GM18507 (cell line): ENCODE measurements around the gene AICDA.
"Not testable (repeated sequence)": the region's sequence is repeated elsewhere in the genome, so short reads cannot be mapped to it uniquely, and the experiment has no call there.

ENCODE experiments used
- DNase-seq: peaks from one replicate; pipeline ENCODE4 v3.0.0; 2011; ENCODE audit warnings: low read depth; ENCODE audit not compliant: insufficient read length; ENCODE audit errors: extremely low spot score
- FAIRE-seq: peaks from 2 replicates; lab custom pipeline; 2011; peaks lifted over from hg19 to GRCh38; lab: Jason Lieb, UNC

AICDA gene

DNA sequence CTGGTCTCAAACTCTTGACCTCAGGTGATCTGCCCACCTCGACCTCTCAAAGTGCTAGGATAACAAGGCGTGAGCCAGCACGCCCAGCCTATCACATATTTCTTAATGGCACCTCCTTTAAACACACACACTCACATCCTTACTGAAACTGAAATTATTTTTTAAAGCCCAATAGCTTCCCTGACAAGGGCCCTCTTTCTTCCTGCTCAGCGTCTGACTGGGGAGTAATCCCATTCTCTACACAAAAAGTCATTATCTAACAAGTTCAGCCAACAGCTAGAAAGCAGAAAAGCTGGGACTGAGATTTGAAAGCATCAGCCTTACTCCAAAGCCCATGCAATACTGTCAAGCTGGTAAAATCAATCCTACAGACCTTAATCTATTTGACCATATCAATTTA is 10.0 kb upstream of the AICDA start:
- FAIRE-seq (peak; percentile 15), DNase-seq (no peak)

GRCh38 chr12:8615206-8615605 is 2.5 kb upstream of the AICDA start:
- no peak for DNase-seq
- FAIRE-seq, result no peak

DNA sequence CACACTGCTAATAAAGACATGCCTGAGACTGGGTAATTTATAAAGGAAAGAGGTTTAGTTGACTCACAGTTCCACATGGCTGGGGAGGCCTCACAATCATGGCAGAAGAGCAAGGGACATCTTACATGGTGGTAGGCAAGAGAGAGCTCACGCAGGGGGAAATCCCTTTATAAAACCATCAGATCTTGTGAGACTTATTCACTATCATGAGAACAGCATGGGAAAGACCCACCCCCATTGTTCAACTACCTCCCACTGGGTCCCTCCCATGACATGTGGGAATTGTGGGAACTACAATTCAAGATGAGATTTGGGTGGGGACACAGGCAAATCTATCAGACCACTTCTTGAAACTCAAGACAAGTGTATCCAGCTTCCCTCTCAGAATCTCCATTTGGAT is 1.2 kb upstream of the AICDA start:
- not testable (repeated sequence) for DNase-seq, FAIRE-seq

GRCh38 chr12:8609061-8609570 is 3.5 kb downstream of the AICDA start:
- DNase-seq (no peak), FAIRE-seq (peak; percentile 89)

DNA sequence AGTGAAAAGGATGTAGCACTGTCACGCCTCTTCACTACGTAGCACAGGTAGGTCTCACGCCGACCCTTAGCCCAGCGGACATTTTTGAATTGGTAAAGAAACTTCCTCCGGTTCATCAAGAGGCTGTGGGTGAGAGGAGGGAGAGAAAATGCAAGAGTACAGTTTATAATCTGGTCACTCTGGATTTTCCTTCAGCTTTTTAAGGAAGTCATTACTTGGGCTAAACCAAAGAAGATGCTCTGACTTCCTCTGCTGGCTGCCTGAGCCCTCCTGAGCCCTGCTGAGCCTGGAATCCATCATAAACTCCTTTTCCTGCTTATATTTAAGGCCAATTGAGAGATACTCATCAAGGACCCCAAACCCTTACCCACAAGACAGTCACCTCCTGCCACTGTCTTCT is 5.8 kb downstream of the AICDA start:
- FAIRE-seq, result peak; percentile 35
- no peak for DNase-seq

- DNase-seq (no peak), FAIRE-seq (no peak)
These were observed 7.6 kb downstream of the AICDA start for GRCh38 chr12:8605057-8605456.

DNA sequence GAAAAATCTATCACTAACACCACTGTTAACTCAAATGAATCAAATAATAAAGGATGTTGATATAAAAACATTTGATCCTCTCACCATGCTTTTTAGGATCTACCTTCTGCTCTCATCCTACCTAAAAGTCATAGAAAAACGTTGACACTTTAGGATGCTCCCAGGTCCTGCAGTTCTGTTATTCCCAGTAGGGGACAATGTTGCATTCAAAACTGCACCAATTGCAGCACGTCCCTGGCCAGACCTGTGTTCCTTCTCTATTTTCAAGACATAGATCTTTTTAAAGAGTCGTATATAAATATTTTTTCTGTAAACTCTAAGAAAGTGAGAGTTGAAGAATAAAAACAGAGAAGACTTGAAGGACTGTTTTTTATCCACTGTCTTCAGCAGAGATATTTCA is 8.8 kb downstream of the AICDA start:
- DNase-seq (no peak), FAIRE-seq (no peak)

DNA sequence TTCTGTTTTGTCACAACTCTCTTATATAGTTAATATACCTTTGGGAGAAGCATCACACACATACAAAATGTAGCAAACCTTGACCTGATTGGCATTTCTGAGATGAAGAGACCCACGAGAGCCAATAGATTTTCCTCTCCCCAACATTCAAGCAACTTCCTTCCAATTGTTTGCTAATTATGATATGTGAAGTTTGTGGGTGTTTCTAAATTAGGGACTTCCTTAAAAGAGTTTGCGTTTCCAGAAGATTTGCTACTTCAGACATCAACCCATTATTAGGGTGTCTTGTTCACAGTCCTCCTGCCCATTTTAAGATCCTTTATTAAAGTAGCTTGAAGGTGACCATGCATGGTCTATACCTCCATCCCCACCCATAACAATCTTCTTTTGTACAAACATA is 9.4 kb downstream of the AICDA start:
- FAIRE-seq (no peak), DNase-seq (no peak)

DNA sequence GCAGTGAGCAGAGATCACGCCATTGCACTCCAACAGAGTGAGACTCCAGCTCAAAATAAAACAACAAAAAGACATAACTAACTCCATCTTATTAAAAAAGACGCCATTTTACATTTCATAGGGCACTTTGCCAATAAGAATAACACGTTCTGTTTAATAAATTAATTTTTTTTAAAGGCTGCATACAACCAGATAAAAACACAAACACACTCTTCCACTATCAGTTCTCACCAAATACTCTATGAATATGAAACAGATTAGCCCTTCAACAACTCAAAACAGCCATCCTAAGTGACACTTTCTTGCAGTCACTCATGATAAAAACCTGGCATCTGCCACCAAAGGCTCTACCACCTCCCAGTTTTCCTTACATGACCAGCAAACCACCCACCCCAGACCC is 16.1 kb downstream of the AICDA start:
- no peak for FAIRE-seq
- no peak for DNase-seq

GRCh38 chr12:8594072-8594471 is 18.6 kb downstream of the AICDA start:
- FAIRE-seq (no peak), DNase-seq (no peak)

DNA sequence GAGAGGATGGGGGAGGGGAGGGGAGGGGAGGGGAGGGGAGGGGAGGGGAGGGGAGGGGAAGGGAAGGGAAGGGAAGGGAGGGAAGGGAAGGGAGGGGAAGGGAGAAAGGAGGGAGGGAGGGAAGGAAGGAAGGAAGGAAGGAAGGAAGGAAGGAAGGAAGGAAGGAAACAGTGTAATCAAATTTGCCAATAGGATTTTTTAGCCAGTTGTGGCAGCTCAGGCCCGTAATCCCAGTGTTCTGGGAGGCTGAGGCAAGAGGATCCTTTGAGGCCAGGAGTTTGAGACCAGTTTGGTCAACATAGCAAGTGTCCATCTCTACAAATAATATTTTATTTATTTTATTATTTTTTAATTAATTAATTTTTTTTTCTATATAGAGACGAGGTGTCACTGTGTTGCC is 19.4 kb downstream of the AICDA start:
- no peak for FAIRE-seq
- no peak for DNase-seq

- DNase-seq (no peak), FAIRE-seq (peak; percentile 91)
These were observed 21.7 kb downstream of the AICDA start for GRCh38 chr12:8590842-8591545.

DNA sequence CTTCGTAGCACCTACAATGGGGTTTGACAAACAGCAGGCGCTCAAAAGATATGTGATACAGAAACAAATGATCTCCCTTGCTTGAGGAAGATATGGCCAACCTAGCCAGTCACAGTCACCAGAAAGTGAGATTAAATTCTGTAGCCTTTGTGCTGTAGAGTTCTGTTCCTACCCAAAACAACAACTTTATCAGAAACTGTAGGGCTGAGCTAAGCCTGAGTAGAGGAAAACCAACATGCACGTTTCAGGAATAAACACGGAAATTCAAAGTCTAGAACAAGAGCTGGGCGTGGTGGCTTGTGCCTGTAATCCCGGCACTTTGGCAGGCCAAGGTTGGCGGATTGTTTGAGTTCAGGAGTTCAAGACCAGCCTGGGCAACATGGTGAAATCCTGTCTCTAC is 23.0 kb downstream of the AICDA start:
- FAIRE-seq (no peak), DNase-seq (no peak)

DNA sequence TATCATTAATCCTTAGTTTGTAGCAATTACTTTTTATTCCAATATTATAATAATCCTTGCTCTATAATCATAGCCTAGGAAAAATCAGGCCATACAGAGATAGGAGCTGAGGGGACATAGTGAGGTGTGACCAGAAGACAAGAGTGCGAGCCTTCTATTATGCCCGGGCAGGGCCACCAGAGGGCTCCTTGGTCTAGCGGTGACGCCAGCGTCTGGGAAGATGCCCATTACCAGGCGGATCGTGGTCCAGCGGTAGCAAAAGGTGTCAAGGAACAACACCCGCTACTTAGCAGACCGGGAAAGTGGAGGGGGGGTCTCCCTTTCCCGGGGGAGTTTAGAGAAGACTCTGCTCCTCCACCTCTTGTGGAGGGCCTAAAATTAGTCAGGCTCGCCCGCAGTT is 28.2 kb downstream of the AICDA start:
- DNase-seq, FAIRE-seq: not testable (repeated sequence)

- peak; percentile 29 for FAIRE-seq
- no peak for DNase-seq
These were observed 28.7 kb downstream of the AICDA start for GRCh38 chr12:8584004-8584403.

- DNase-seq, result no peak
- peak; percentile 54 for FAIRE-seq
These were observed 31.4 kb downstream of the AICDA start for GRCh38 chr12:8581098-8581784.

DNA sequence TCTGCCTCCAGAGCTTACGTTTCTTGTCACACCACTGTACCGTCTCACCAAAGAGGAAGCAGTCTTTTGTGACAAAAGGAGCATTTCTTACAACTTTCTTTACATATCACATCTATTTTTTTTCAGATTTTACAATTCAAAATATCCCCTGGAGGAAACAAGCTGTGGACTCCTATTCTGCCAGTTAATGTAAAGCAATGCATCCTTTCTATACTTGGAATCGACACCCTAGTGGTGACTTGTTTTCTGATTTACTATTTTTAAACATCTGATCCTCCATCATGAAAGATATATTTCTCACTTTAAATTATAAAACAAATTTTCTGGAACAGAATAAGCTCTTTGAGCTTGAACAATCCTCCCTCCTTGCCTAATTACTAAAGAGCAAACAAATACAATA is 34.8 kb downstream of the AICDA start:
- no peak for DNase-seq
- FAIRE-seq, result peak; percentile 15

GRCh38 chr12:8572507-8572906 is 40.2 kb downstream of the AICDA start:
- DNase-seq (no peak), FAIRE-seq (no peak)

DNA sequence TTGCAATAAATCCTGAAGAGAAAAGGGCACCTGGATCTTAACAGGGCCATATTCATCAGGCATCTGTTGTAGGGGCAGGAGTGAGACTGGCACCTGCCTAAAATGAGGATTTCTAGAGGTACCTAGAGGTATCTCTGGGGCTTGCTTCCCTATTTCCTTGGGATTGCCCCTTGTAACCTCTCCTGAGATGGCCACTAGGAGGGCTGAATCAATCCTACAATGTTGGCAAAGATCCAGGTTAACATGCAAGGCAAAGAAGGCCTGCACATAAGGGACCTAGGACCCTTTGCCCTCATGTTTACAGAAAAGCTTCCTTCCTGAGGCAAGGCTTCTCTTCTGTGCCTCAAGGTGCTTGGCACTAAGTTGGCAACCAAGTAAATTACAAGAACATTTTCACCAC is 46.1 kb downstream of the AICDA start:
- DNase-seq (no peak), FAIRE-seq (no peak)

DNA sequence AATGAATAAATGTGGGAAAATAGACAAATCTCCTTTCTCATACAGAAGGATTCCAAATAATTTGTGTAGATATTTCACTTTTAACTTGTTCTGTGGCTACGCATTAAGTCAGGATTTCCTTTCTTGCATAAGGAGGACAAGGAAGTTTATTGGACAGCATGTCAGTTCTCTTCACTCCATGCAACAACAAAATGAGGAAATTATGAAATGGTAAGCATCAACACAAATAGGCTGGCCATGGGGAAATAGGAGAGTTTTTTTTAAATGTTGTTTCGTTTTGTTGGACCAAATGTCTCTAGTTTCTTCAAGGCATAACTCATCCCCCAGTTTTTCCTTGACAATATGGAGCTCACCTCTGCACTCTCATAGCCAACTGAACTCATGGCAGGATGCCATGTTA is 46.6 kb downstream of the AICDA start:
- DNase-seq, FAIRE-seq: not testable (repeated sequence)

DNA sequence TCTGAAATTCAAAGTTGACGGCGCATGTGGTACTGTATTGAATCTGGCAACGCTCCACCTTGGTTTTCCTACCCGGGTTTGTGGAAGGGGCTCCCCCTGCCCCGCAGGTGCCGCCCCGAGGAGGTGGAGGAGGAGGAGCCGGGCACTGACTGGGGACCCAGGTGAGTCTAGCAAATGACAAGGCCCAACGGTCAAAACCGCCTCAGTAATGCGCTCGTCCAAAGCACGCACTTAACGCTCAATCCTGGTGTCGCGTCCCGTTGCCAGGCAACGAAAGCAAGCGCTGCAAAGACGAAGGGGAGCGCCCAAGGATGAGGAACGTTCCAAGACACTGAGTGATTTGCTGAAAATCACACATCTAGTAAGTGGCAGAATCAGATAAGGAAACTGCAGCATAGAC is 48.0 kb downstream of the AICDA start:
- FAIRE-seq (no peak), DNase-seq (no peak)
